Measurements from ENCODE around the gene MAP7. TPM values are rescaled to one million over a fixed set of nuclear protein-coding genes. Genes with fewer than 3 reads are reported as not detected.
"Not testable (repeated sequence)": the region's sequence is repeated elsewhere in the genome, so short reads cannot be mapped to it uniquely, and the experiment has no call there.

MAP7 gene
- total RNA-seq, 2 experiments from 2014 or later, result 0.45 to 0.49 TPM

- intact Hi-C loops (cut with DNase I, micrococcal nuclease), result no loop called here
- TF ChIP-seq, protein P1, sequence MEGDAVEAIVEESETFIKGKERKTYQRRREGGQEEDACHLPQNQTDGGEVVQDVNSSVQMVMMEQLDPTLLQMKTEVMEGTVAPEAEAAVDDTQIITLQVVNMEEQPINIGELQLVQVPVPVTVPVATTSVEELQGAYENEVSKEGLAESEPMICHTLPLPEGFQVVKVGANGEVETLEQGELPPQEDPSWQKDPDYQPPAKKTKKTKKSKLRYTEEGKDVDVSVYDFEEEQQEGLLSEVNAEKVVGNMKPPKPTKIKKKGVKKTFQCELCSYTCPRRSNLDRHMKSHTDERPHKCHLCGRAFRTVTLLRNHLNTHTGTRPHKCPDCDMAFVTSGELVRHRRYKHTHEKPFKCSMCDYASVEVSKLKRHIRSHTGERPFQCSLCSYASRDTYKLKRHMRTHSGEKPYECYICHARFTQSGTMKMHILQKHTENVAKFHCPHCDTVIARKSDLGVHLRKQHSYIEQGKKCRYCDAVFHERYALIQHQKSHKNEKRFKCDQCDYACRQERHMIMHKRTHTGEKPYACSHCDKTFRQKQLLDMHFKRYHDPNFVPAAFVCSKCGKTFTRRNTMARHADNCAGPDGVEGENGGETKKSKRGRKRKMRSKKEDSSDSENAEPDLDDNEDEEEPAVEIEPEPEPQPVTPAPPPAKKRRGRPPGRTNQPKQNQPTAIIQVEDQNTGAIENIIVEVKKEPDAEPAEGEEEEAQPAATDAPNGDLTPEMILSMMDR (IDR thresholded peaks at IDR 0.05), result no peak
- ATAC-seq (ENCODE audit: poor library complexity) (no peak), DNase-seq (no peak)
- no peaks in the 10 kb centered on the region for H3K9me3 ChIP-seq (ENCODE audit: control insufficient read depth in 1 of 2, insufficient read depth in 1 of 2, low read length in 2 of 2)
- Mint-ChIP-seq H3K4me1 (ENCODE audit: low read depth) (peaks cover 13% of the 10 kb centered on the region), H3K27me3 (no peaks in the 10 kb centered on the region), H3K4me3 (no peak overlapping the region), H3K9me3 (no peaks in the 10 kb centered on the region), H3K36me3 (ENCODE audit: low read depth) (peaks cover 87% of the 10 kb centered on the region), H3K27ac (no peak overlapping the region)
- H3K27ac ChIP-seq (ENCODE audit: low read depth in 1 of 2, low read length in 2 of 2), result no peak overlapping the region
- no peak overlapping the region for H3K4me3 ChIP-seq (ENCODE audit: low read length)
- POLR2A ChIA-PET, result no interaction called here
- H3K36me3 ChIP-seq (ENCODE audit: insufficient read depth, low read length), result peaks cover 67% of the 10 kb centered on the region
- peaks cover 17% of the 10 kb centered on the region for H3K4me1 ChIP-seq (ENCODE audit: insufficient read depth, low read length)
- no peaks in the 10 kb centered on the region for H3K27me3 ChIP-seq (ENCODE audit: control insufficient read depth in 1 of 2, insufficient read depth in 2 of 2, low read length in 2 of 2)
- CTCF ChIA-PET, result no interaction called here
Measured at GRCh38 chr6:136591617-136592016, 41.4 kb upstream of the MAP7 start.

DNA sequence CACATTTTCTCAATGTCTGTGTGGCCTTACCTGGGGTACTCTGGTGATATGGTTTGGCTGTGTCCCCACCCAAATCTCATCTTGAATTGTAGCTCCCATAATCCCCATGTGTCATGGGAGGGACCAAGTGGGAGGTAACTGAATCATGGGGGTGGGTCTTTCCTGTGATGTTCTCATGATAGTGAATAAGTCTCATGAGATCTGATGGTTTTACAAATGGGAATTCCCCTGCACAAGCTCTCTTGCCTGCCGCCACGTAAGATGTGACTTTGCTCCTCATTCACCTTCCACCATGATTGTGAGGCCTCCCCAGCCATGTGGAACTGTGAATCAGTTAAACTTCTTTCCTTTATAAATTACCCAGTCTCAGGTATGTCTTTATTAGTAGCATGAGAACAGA lies 40.6 kb upstream of the MAP7 start:
- peaks cover 17% of the 10 kb centered on the region for H3K4me1 ChIP-seq (ENCODE audit: insufficient read depth, low read length)
- peaks cover 68% of the 10 kb centered on the region for H3K36me3 ChIP-seq (ENCODE audit: insufficient read depth, low read length)
- POLR2A ChIA-PET; H3K27me3 Mint-ChIP-seq; intact Hi-C loops (cut with DNase I, micrococcal nuclease); H3K9me3 ChIP-seq (ENCODE audit: control insufficient read depth in 1 of 2, insufficient read depth in 1 of 2, low read length in 2 of 2); H3K27ac ChIP-seq (ENCODE audit: low read depth in 1 of 2, low read length in 2 of 2); H3K27ac Mint-ChIP-seq; ATAC-seq (ENCODE audit: poor library complexity); CTCF ChIA-PET; H3K27me3 ChIP-seq (ENCODE audit: control insufficient read depth in 1 of 2, insufficient read depth in 2 of 2, low read length in 2 of 2); H3K4me3 ChIP-seq (ENCODE audit: low read length); H3K9me3 Mint-ChIP-seq; H3K4me3 Mint-ChIP-seq: not testable (repeated sequence)
- peaks cover 87% of the 10 kb centered on the region for H3K36me3 Mint-ChIP-seq (ENCODE audit: low read depth)
- peaks cover 13% of the 10 kb centered on the region for H3K4me1 Mint-ChIP-seq (ENCODE audit: low read depth)
- DNase-seq, result peak in 1 of 14 experiments; percentile 20

- Histone ChIP-seq H3K27me3 (ENCODE audit: control insufficient read depth in 1 of 2, insufficient read depth in 2 of 2, low read length in 2 of 2) (no peaks in the 10 kb centered on the region), H3K4me3 (ENCODE audit: low read length) (no peak overlapping the region), H3K4me1 (ENCODE audit: insufficient read depth, low read length) (no peaks in the 10 kb centered on the region), H3K9me3 (ENCODE audit: control insufficient read depth in 1 of 2, insufficient read depth in 1 of 2, low read length in 2 of 2) (no peaks in the 10 kb centered on the region), H3K36me3 (ENCODE audit: insufficient read depth, low read length) (peaks cover 78% of the 10 kb centered on the region), H3K27ac (ENCODE audit: low read depth in 1 of 2, low read length in 2 of 2) (no peak overlapping the region)
- POLR2A ChIA-PET, result no interaction called here
- ATAC-seq (ENCODE audit: poor library complexity), result no peak
- intact Hi-C loops (cut with DNase I, micrococcal nuclease), result no loop called here
- Mint-ChIP-seq H3K36me3 (ENCODE audit: low read depth) (peaks cover 78% of the 10 kb centered on the region), H3K9me3 (no peaks in the 10 kb centered on the region), H3K27me3 (no peaks in the 10 kb centered on the region), H3K4me1 (ENCODE audit: low read depth) (no peaks in the 10 kb centered on the region), H3K27ac (no peak overlapping the region), H3K4me3 (no peak overlapping the region)
- TF ChIP-seq, protein P1 (IDR thresholded peaks at IDR 0.05), result no peak
- CTCF ChIA-PET, result no interaction called here
- no peak for DNase-seq
Measured at GRCh38 chr6:136587527-136587926, 37.3 kb upstream of the MAP7 start.

DNA sequence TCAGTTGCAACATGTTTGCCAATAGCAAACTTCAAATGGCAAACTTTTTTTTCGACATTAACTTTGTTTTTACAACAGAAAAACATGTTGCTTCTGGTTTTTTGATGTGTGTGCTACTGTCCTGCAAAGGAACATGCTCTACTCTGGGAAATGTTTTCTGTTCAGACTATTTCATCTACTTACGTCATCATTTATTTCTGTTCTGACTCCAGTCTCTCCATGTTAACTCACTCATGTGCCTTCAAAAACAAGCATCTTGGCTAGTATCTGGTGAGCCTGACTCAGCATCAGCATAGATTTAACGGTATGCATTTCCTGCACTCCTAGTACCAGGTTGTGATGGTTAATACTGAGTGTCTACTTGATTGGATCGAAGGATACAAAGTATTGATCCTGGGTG lies 36.1 kb upstream of the MAP7 start:
- ChIA-PET CTCF (no interaction called here), POLR2A (no interaction called here)
- no peak overlapping the region for H3K27ac ChIP-seq (ENCODE audit: low read depth in 1 of 2, low read length in 2 of 2)
- Mint-ChIP-seq H3K27me3 (no peaks in the 10 kb centered on the region), H3K4me3 (no peak overlapping the region), H3K36me3 (ENCODE audit: low read depth) (peaks cover 76% of the 10 kb centered on the region), H3K27ac (no peak overlapping the region), H3K4me1 (ENCODE audit: low read depth) (no peaks in the 10 kb centered on the region), H3K9me3 (no peaks in the 10 kb centered on the region)
- H3K36me3 ChIP-seq (ENCODE audit: insufficient read depth, low read length), result peaks cover 76% of the 10 kb centered on the region
- H3K4me1 ChIP-seq (ENCODE audit: insufficient read depth, low read length), result no peaks in the 10 kb centered on the region
- H3K4me3 ChIP-seq (ENCODE audit: low read length), result no peak overlapping the region
- H3K9me3 ChIP-seq (ENCODE audit: control insufficient read depth in 1 of 2, insufficient read depth in 1 of 2, low read length in 2 of 2), result no peaks in the 10 kb centered on the region
- no peaks in the 10 kb centered on the region for H3K27me3 ChIP-seq (ENCODE audit: control insufficient read depth in 1 of 2, insufficient read depth in 2 of 2, low read length in 2 of 2)
- intact Hi-C loops (cut with DNase I, micrococcal nuclease), result no loop called here
- ATAC-seq (ENCODE audit: poor library complexity) (no peak), DNase-seq (no peak)
- TF ChIP-seq, protein P1 (IDR thresholded peaks at IDR 0.05), result no peak

DNA sequence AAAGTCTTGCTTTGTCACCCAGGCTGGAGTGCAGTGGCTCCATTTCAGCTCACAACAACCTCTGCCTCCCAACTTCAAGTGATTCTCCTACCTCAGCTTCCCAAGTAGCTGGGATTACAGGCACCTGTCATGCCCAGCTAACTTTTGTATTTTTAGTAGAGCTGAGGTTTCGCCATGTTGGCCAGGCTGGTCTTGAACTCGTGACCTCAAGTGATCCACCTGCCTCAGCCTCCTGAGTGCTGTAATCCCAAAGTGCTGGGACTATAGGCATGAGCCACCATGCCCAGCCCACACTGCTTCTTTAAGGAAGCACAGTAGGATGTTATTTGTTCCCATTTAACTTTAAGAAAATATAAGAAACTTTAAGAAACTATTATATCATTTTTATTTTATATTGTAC lies 35.3 kb upstream of the MAP7 start:
- DNase-seq; H3K4me1 Mint-ChIP-seq (ENCODE audit: low read depth); H3K27ac Mint-ChIP-seq; H3K4me1 ChIP-seq (ENCODE audit: insufficient read depth, low read length); intact Hi-C loops (cut with DNase I, micrococcal nuclease); H3K4me3 Mint-ChIP-seq; H3K27me3 ChIP-seq (ENCODE audit: control insufficient read depth in 1 of 2, insufficient read depth in 2 of 2, low read length in 2 of 2); H3K4me3 ChIP-seq (ENCODE audit: low read length); H3K9me3 ChIP-seq (ENCODE audit: control insufficient read depth in 1 of 2, insufficient read depth in 1 of 2, low read length in 2 of 2); ATAC-seq (ENCODE audit: poor library complexity); POLR2A ChIA-PET; H3K27me3 Mint-ChIP-seq; H3K27ac ChIP-seq (ENCODE audit: low read depth in 1 of 2, low read length in 2 of 2); H3K9me3 Mint-ChIP-seq: not testable (repeated sequence)
- CTCF ChIA-PET, result interaction anchor here (0.6 kb wide), 1 partner anchor 17 kb away, joined by 3 read pairs; no protein-coding TSS in a partner anchor
- H3K36me3 ChIP-seq (ENCODE audit: insufficient read depth, low read length), result peaks cover 74% of the 10 kb centered on the region
- H3K36me3 Mint-ChIP-seq (ENCODE audit: low read depth), result peaks cover 75% of the 10 kb centered on the region

All from CD4-positive, alpha-beta T cell (primary cell).